ENCODE results near the gene BCS1L. TPM values are rescaled to one million over a fixed set of nuclear protein-coding genes. Genes with fewer than 3 reads are reported as not detected.

BCS1L gene
- total RNA-seq = 10 to 100 TPM; 50.7 to 57.2 TPM
- 10 to 100 TPM; 15.4 to 21.0 (median 15.8) TPM for polyA plus RNA-seq
- 17.5 to 54.7 (median 27.2) reads per million in 6 experiments for total RNA-seq

GRCh38 chr2:218659258-218659987 is at the start of gene BCS1L, which contains the start of gene ZNF142:
TSS of gene BCS1L (plus strand) at chr2:218659683. CDS start at chr2:218660988, 1,305 bp downstream.
TSS of gene ZNF142 (minus strand) at chr2:218659623. CDS start at chr2:218656429, 3,194 bp downstream.
- peak; percentile 97 to 98 for ATAC-seq
- no peaks in the 10 kb centered on the region for H3K9me3 Mint-ChIP-seq
- POLR2A ChIA-PET = interaction anchor here (0.6 to 4.9 kb wide), 14 partner anchors 10 to 733 kb away, joined by 3 to 61 read pairs (median 4); partner anchors contain the start of genes AAMP, ARPC2, DNAJB2 and PNKD
- DNase-seq = peak; percentile 76 to 95 (median 90)
- H3K27me3 Mint-ChIP-seq = no peaks in the 10 kb centered on the region
- H3K36me3 Mint-ChIP-seq = peaks cover 0 to 57% (median 3%) of the 10 kb centered on the region in 3 donors
- peak within 1 kb of the TSS; percentile 94 to 100 (median 99) for H3K4me3 Mint-ChIP-seq
- peaks cover 17 to 46% (median 35%) of the 10 kb centered on the region in 4 donors for H3K4me1 Mint-ChIP-seq
- H3K27ac Mint-ChIP-seq = peak within 1 kb of the TSS; percentile 89 to 98 (median 95)

GRCh38 chr2:218615868-218616315 is 43.6 kb upstream of the BCS1L start:
- DNase-seq = no peak
- Mint-ChIP-seq H3K9me3 (no peaks in the 10 kb centered on the region), H3K27ac (no peak overlapping the region), H3K4me3 (no peak overlapping the region), H3K4me1 (no peaks in the 10 kb centered on the region), H3K36me3 (no peaks in the 10 kb centered on the region), H3K27me3 (peaks cover 0 to 4% (median 2%) of the 10 kb centered on the region in 5 donors)
- ATAC-seq = no peak
- POLR2A ChIA-PET = no interaction called here

- POLR2A ChIA-PET = no interaction called here
- H3K4me3 Mint-ChIP-seq = no peak overlapping the region
- no peak for DNase-seq
- peak overlapping the region in 1 of 10 donors; percentile 12 for H3K27ac Mint-ChIP-seq
- H3K27me3 Mint-ChIP-seq = no peaks in the 10 kb centered on the region
- H3K9me3 Mint-ChIP-seq = no peaks in the 10 kb centered on the region
- no peak for ATAC-seq
- peaks cover 0 to 2% (median 0%) of the 10 kb centered on the region in 4 donors for H3K4me1 Mint-ChIP-seq
- no peaks in the 10 kb centered on the region for H3K36me3 Mint-ChIP-seq
Measured at GRCh38 chr2:218618102-218618860, 41.2 kb upstream of the BCS1L start.

GRCh38 chr2:218621007-218621406 is 38.5 kb upstream of the BCS1L start:
- Mint-ChIP-seq H3K27ac (no peak overlapping the region), H3K36me3 (no peaks in the 10 kb centered on the region), H3K9me3 (no peaks in the 10 kb centered on the region), H3K4me3 (no peak overlapping the region), H3K4me1 (peaks cover 0 to 2% (median 0%) of the 10 kb centered on the region in 4 donors), H3K27me3 (no peaks in the 10 kb centered on the region)
- POLR2A ChIA-PET = no interaction called here
- DNase-seq (no peak), ATAC-seq (no peak)

DNA sequence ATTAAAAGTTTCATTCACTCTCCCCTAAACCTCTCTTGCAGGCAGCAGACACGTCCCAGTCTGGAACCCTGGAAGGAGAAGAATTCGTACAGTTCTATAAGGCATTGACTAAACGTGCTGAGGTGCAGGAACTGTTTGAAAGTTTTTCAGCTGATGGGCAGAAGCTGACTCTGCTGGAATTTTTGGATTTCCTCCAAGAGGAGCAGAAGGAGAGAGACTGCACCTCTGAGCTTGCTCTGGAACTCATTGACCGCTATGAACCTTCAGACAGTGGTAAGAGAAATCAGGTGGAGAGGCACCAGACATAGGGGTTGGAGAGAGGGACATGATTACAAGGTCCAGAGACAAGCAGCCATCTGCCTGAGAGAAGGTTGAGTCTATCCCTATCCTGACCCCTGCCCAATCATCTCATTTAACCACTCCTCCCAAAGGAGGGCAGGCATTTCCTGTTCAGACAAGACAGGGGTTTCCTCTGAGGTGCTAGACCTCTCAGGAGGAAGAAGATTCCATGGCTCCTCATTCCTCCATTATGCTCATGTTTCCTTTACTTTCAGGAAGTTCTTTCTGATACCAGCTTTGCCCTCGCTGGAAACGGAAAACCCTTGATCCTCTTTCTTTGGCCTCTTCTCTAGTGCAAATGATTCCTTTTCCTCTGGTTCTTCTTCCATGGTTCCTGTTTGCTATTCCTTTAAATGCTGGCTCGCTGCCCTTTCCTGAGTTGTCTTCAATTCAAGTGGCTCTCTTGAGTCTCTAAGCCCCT is 36.7 kb upstream of the BCS1L start:
- Mint-ChIP-seq H3K27me3 (no peaks in the 10 kb centered on the region), H3K27ac (no peak overlapping the region), H3K36me3 (no peaks in the 10 kb centered on the region), H3K4me1 (peaks cover 0 to 2% (median 0%) of the 10 kb centered on the region in 4 donors), H3K9me3 (no peaks in the 10 kb centered on the region), H3K4me3 (no peak overlapping the region)
- no peak for DNase-seq
- POLR2A ChIA-PET = no interaction called here
- no peak for ATAC-seq

DNA sequence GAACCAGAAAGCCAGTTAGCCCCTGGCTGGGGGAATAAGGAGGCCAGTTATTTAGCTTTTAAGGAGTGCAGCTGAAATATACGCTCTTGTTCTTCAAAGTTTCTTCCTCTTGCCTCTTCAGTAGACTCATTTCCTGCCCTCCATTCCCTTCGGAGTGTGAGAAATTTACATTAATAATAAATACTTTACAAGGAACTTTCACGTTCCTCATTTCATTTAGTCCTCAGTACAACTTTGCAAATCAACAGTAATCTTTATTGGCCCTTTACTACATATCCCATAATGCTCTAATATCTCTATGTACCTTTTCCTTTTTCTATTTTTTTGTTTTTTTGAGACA is 36.1 kb upstream of the BCS1L start:
- ATAC-seq (no peak), DNase-seq (no peak)
- no peaks in the 10 kb centered on the region for H3K36me3 Mint-ChIP-seq
- no peak overlapping the region for H3K4me3 Mint-ChIP-seq
- POLR2A ChIA-PET = no interaction called here
- H3K27me3 Mint-ChIP-seq = no peaks in the 10 kb centered on the region
- H3K4me1 Mint-ChIP-seq = peaks cover 0 to 2% (median 0%) of the 10 kb centered on the region in 4 donors
- H3K9me3 Mint-ChIP-seq = no peaks in the 10 kb centered on the region
- H3K27ac Mint-ChIP-seq = peak overlapping the region in 1 of 10 donors; percentile 41

- POLR2A ChIA-PET = no interaction called here
- ATAC-seq (no peak), DNase-seq (no peak)
- H3K27ac Mint-ChIP-seq = no peak overlapping the region
- H3K27me3 Mint-ChIP-seq = no peaks in the 10 kb centered on the region
- peaks cover 0 to 2% (median under 1%) of the 10 kb centered on the region in 4 donors for H3K4me1 Mint-ChIP-seq
- no peak overlapping the region for H3K4me3 Mint-ChIP-seq
- no peaks in the 10 kb centered on the region for H3K9me3 Mint-ChIP-seq
- no peaks in the 10 kb centered on the region for H3K36me3 Mint-ChIP-seq
Measured at GRCh38 chr2:218626369-218626768, 33.1 kb upstream of the BCS1L start.

GRCh38 chr2:218627939-218628338 is 31.5 kb upstream of the BCS1L start:
- peak overlapping the region in 1 of 10 donors; percentile 50 for H3K27ac Mint-ChIP-seq
- no peaks in the 10 kb centered on the region for H3K27me3 Mint-ChIP-seq
- DNase-seq = no peak
- no peaks in the 10 kb centered on the region for H3K36me3 Mint-ChIP-seq
- no peak for ATAC-seq
- no peaks in the 10 kb centered on the region for H3K9me3 Mint-ChIP-seq
- H3K4me1 Mint-ChIP-seq = peaks cover 0 to 2% (median under 1%) of the 10 kb centered on the region in 4 donors
- POLR2A ChIA-PET = interaction anchor here (1.0 kb wide), 1 partner anchor 25 kb away, joined by 3 read pairs; no protein-coding TSS in a partner anchor
- no peak overlapping the region for H3K4me3 Mint-ChIP-seq

GRCh38 chr2:218631837-218632236 is 27.6 kb upstream of the BCS1L start:
- DNase-seq = no peak
- H3K27ac Mint-ChIP-seq = peak overlapping the region in 2 of 10 donors; percentile 40 to 71
- H3K27me3 Mint-ChIP-seq = no peaks in the 10 kb centered on the region
- no peak for ATAC-seq
- H3K4me3 Mint-ChIP-seq = no peak overlapping the region
- H3K36me3 Mint-ChIP-seq = peaks cover 0 to 29% (median 0%) of the 10 kb centered on the region in 3 donors
- no peaks in the 10 kb centered on the region for H3K9me3 Mint-ChIP-seq
- H3K4me1 Mint-ChIP-seq = peaks cover 0 to 2% (median 0%) of the 10 kb centered on the region in 4 donors
- POLR2A ChIA-PET = no interaction called here

DNA sequence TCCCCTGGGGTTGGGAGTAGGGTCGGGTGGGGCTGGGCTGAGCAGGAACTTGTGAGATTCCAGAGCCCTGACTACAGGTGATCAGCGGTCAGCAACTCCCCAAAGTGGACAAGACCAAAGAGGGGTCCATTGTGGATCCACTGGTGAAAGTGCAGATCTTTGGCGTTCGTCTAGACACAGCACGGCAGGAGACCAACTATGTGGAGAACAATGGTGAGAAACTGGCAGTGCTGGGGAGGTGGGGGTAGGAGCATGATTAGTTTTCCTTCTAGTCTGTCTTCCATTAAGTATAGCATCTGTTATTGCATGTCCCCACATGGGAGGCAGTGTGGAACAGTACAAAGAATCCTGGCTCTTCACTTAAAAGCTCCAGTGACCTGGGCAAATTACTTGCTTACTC is 23.8 kb upstream of the BCS1L start:
- peaks cover 0 to 67% (median 6%) of the 10 kb centered on the region in 3 donors for H3K36me3 Mint-ChIP-seq
- POLR2A ChIA-PET = no interaction called here
- H3K9me3 Mint-ChIP-seq = no peaks in the 10 kb centered on the region

DNA sequence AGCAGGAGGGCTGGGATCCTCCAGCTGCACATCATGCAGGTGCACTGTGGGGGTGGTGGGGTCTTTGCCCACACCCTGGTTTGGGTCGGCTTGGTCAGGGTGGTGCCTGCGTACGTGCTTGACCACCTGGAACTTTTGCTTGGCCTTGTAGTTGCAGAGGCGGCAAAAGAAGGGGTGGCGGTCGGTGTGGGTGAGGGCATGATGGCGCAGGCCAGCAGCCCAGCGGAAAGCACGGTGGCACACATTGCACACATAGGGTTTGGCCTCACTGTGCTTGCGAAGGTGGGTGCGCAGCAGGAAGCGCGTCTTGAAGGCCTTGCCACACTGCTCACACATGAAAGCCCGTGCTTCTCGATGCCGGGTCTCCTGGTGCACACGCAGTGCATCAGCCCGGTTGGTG is 21.1 kb upstream of the BCS1L start:
- Mint-ChIP-seq H3K4me1 (peaks cover 0 to 5% (median 0%) of the 10 kb centered on the region in 4 donors), H3K27ac (no peak overlapping the region)

More for the DNA sequence above, 23.8 kb upstream of the BCS1L start:
- Mint-ChIP-seq H3K27ac (peak overlapping the region in 2 of 10 donors; percentile 12 to 31), H3K27me3 (no peaks in the 10 kb centered on the region), H3K4me1 (peaks cover 0 to 5% (median 0%) of the 10 kb centered on the region in 4 donors), H3K4me3 (no peak overlapping the region)
- ATAC-seq (no peak), DNase-seq (no peak)

DNA sequence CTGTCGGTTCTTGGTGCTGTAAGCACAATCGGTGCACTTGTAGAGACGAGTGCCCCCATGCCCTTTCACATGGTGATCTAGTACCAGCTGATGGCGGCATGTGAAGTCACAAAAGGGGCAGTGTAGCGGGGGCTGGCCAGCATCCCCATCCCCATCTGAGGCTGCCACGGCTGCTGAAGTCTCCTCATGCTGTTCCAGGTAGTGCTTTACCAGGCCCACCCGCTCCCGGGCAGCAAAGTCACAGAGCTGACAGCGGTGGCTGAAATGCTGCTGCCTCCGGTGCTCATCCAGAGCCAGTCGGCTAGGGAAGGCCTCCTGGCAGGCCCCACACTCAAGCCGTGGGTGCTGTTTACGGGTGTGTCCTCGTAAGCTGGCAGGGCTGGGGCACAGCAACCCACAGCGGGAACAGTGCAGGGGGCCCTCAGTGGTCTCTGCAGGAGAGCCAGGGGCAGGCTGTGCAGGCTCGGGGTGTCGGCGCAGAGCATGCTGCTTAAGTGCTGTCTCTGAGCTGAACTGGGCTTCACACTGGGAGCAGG is 17.3 kb upstream of the BCS1L start:
- Mint-ChIP-seq H3K4me3 (no peak overlapping the region), H3K4me1 (peaks cover 0 to 5% (median 1%) of the 10 kb centered on the region in 4 donors), H3K36me3 (peaks cover 0 to 81% (median 16%) of the 10 kb centered on the region in 3 donors), H3K27me3 (no peaks in the 10 kb centered on the region), H3K9me3 (no peaks in the 10 kb centered on the region), H3K27ac (no peak overlapping the region)
- DNase-seq = no peak
- ATAC-seq = no peak
- POLR2A ChIA-PET = no interaction called here

More for the DNA sequence above, 21.1 kb upstream of the BCS1L start:
- POLR2A ChIA-PET = no interaction called here
- no peak for ATAC-seq
- Mint-ChIP-seq H3K9me3 (no peaks in the 10 kb centered on the region), H3K27me3 (no peaks in the 10 kb centered on the region), H3K4me3 (no peak overlapping the region), H3K36me3 (peaks cover 0 to 87% (median 6%) of the 10 kb centered on the region in 3 donors)
- DNase-seq = no peak

All from naive thymus-derived CD8-positive, alpha-beta T cell (primary cell).